ENCODE data around the gene APEH. TPM values are rescaled to one million over a fixed set of nuclear protein-coding genes. Genes with fewer than 3 reads are reported as not detected.

Gene APEH
- polyA plus RNA-seq, 2 of the 4 experiments (the other 2 are of a cell fraction) = 60.8 to 64.9 TPM

- ChIA-PET CTCF (no interaction called here), POLR2A (no interaction called here)
- Histone ChIP-seq H3K4me2 (no peak overlapping the region), H3K4me1 (no peaks in the 10 kb centered on the region), H3K9me3 (peaks cover 6% of the 10 kb centered on the region; the same call in 2 of the 3 replicates), H3K4me3 (no peak overlapping the region), H3K27ac (no peak overlapping the region)
- ATAC-seq (no peak), FAIRE-seq (no peak), DNase-seq (ENCODE audit: low read depth in 1 of 2, low spot score in 1 of 2) (no peak)
- no peak for TF ChIP-seq NFE2L2 (conservative IDR thresholded peaks at IDR 0.05; ENCODE audit: low read length)
- no peak for TF ChIP-seq ESRRA (IDR thresholded peaks at IDR 0.05; ENCODE audit: borderline replicate concordance, low read length)
- no peak for TF ChIP-seq EHMT2 (IDR thresholded peaks at IDR 0.05; ENCODE audit: low read depth)
- TF ChIP-seq ZNF302 (CRISPR knock-in tag; IDR thresholded peaks at IDR 0.05) = no peak
- TF ChIP-seq RFX5 (IDR thresholded peaks at IDR 0.05) = no peak
- WGBS (ENCODE audit: missing lambda C conversion rate) = 82% methylated on average over 6 of the region's 6 CpGs
Observed at GRCh38 chr3:49629866-49630265, 44.3 kb upstream of the APEH start.

DNA sequence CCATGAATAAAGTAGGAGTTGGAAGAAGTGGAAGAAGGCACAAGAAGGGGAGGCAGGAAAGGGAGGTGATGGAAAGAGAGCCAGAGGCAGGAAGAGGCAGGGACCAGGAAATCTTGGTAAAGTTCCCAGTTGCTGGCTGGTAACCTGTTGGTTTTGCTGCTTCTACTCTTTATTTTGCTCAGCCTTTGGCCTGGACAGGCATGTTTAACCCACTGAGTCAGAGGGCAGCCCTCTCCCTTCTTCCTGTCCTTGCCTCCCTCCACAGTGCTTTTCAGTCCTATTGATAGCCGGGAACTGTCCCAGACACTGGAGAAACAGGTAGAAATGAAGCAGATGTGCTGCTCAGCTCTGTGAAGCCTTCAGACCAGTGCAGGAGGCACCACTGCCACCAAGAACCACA, 43.4 kb upstream of the APEH start:
- Histone ChIP-seq H3K9me3 (peaks cover 6% of the 10 kb centered on the region; the same call in 2 of the 3 replicates), H3K27ac (no peak overlapping the region), H3K4me1 (no peaks in the 10 kb centered on the region), H3K4me3 (no peak overlapping the region), H3K4me2 (no peak overlapping the region)
- TF ChIP-seq HDAC2 (IDR thresholded peaks at IDR 0.05) (no peak), REST (IDR thresholded peaks at IDR 0.05) (no peak), FOXS1 (CRISPR knock-in tag; IDR thresholded peaks at IDR 0.05) (no peak), HMGXB4 (CRISPR knock-in tag; IDR thresholded peaks at IDR 0.05; ENCODE audit: borderline replicate concordance) (no peak), NPAS2 (CRISPR knock-in tag; IDR thresholded peaks at IDR 0.05; ENCODE audit: borderline replicate concordance) (no peak), EP300 (IDR thresholded peaks at IDR 0.05) (no peak), SREBF2 (IDR thresholded peaks at IDR 0.05) (no peak), FOSB (CRISPR knock-in tag; IDR thresholded peaks at IDR 0.05) (no peak), GATA3 (IDR thresholded peaks at IDR 0.05; ENCODE audit: borderline replicate concordance) (no peak), TP53 (CRISPR knock-in tag; IDR thresholded peaks at IDR 0.05) (no peak), RAD21 (conservative IDR thresholded peaks at IDR 0.05 in 1 of 2, IDR thresholded peaks at IDR 0.05 in 1 of 2) (no peak)
- TF ChIP-seq, protein P1, sequence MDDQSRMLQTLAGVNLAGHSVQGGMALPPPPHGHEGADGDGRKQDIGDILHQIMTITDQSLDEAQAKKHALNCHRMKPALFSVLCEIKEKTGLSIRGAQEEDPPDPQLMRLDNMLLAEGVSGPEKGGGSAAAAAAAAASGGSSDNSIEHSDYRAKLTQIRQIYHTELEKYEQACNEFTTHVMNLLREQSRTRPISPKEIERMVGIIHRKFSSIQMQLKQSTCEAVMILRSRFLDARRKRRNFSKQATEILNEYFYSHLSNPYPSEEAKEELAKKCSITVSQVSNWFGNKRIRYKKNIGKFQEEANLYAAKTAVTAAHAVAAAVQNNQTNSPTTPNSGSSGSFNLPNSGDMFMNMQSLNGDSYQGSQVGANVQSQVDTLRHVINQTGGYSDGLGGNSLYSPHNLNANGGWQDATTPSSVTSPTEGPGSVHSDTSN (IDR thresholded peaks at IDR 0.05) = no peak
- TF ChIP-seq, protein P2, sequence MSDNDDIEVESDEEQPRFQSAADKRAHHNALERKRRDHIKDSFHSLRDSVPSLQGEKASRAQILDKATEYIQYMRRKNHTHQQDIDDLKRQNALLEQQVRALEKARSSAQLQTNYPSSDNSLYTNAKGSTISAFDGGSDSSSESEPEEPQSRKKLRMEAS (IDR thresholded peaks at IDR 0.05) = no peak
- WGBS (ENCODE audit: missing lambda C conversion rate) = 64% methylated on average over 1 of the region's 1 CpG
- ATAC-seq (no peak), FAIRE-seq (no peak), DNase-seq (ENCODE audit: low read depth in 1 of 2, low spot score in 1 of 2) (no peak)
- ChIA-PET POLR2A (no interaction called here), CTCF (interaction anchor here (0.6 kb wide), 1 partner anchor 41 kb away, joined by 3 read pairs; no protein-coding TSS in a partner anchor)

Data from A549 (cell line).